Caco-2 (cell line): Measurements from ENCODE around the gene RPP25L. TPM values are rescaled to one million over a fixed set of nuclear protein-coding genes. Genes with fewer than 3 reads are reported as not detected.
A peak's percentile ranks its signal among the peaks of the same experiment; 100 is the strongest.

Experiments
- BruUV-seq: library from RNA; stranded (reverse); fragments of 400-500 nt; replicated peaks from 2 replicates; lab custom pipeline; 2021; lab: Mats Ljungman, UMichigan
- CTCF ChIA-PET: fragments of 300-600 bp; sonication (Branson Sonifier 250); formaldehyde crosslinking; loops from one replicate; lab custom pipeline; 2022; ENCODE audit warnings: antibody characterized with exemption; lab: Charles Lee
- POLR2A ChIA-PET: fragments of 300-600 bp; sonication (Branson Sonifier 250); formaldehyde crosslinking; loops from one replicate; lab custom pipeline; 2022; ENCODE audit warnings: antibody characterized with exemption; lab: Charles Lee
- DNase-seq, 2 experiments: peaks; one replicate each; pipeline versions ENCODE4 v3.0.0 to v3.0.0-alpha.2; 2020 to 2022
- H3K27me3 ChIP-seq: replicated peaks from 2 replicates; pipeline ENCODE4 v1.6.0; 2011; ENCODE audit warnings: low read length; ENCODE audit not compliant: control insufficient read depth, insufficient read depth
- H3K36me3 ChIP-seq: 2 replicates; pipeline ENCODE4 v1.5.1; 2011; ENCODE audit warnings: low read length; ENCODE audit not compliant: control insufficient read depth, insufficient read depth
- H3K4me1 ChIP-seq: fragments of 250-450 bp; sonication (Bioruptor Pico); 2 replicates; pipeline ENCODE4 v1.5.1; 2020; ENCODE audit warnings: mild to moderate bottlenecking
- H3K4me3 ChIP-seq: 2 replicates; pipeline ENCODE4 v1.5.1; 2011; ENCODE audit warnings: low read depth, mild to moderate bottlenecking, control low read depth, low read length
- H3K9me3 ChIP-seq: fragments of 250-450 bp; sonication (Bioruptor Pico); 2 replicates; pipeline ENCODE4 v1.5.1; 2020; ENCODE audit warnings: mild to moderate bottlenecking, moderate library complexity
- H3K27ac Mint-ChIP-seq: one replicate; pipeline ENCODE4 v1.8.0; 2022; ENCODE audit warnings: mixed read lengths; ENCODE audit not compliant: unreplicated experiment
- H3K27me3 Mint-ChIP-seq: one replicate; pipeline ENCODE4 v1.8.0; 2022; ENCODE audit warnings: mixed read lengths; ENCODE audit not compliant: insufficient read depth, unreplicated experiment
- H3K36me3 Mint-ChIP-seq: one replicate; pipeline ENCODE4 v1.8.0; 2022; ENCODE audit warnings: mild to moderate bottlenecking, mixed read lengths; ENCODE audit not compliant: insufficient read depth, unreplicated experiment
- H3K4me1 Mint-ChIP-seq: one replicate; pipeline ENCODE4 v1.8.0; 2022; ENCODE audit warnings: low read depth, mixed read lengths; ENCODE audit not compliant: unreplicated experiment
- H3K4me3 Mint-ChIP-seq: one replicate; pipeline ENCODE4 v1.8.0; 2022; ENCODE audit warnings: mild to moderate bottlenecking, moderate library complexity, mixed read lengths; ENCODE audit not compliant: unreplicated experiment
- H3K9me3 Mint-ChIP-seq: one replicate; pipeline ENCODE4 v1.8.0; 2022; ENCODE audit warnings: mixed read lengths; ENCODE audit not compliant: unreplicated experiment
- CTCF ChIP-seq, 2 experiments: fragments of 200-600 bp in 1 of 2; IDR thresholded peaks; 1 replicate in 1 of 2; 2 replicates in 1 of 2; pipeline versions ENCODE4 v1.5.1 to v1.8.0; 2011 to 2022; ENCODE audit warnings: antibody characterized with exemption in 1 of 2, control low read depth in 1 of 2, inconsistent platforms in 1 of 2, low read depth in 1 of 2, low read length in 1 of 2, mild to moderate bottlenecking in 1 of 2, moderate library complexity in 1 of 2; ENCODE audit not compliant: insufficient read depth in 1 of 2, severe bottlenecking in 1 of 2, unreplicated experiment in 1 of 2
- intact Hi-C: fragments of 100-400 bp; cut with micrococcal nuclease; formaldehyde crosslinking; loops from one replicate; pipeline ENCODE4 v1.10.0; 2022; ENCODE audit not compliant: unreplicated experiment
- total RNA-seq: library from RNA; stranded (reverse); gene quantifications from 2 replicates; pipeline ENCODE4 v1.2.3, GENCODE V29; 2022

The RPP25L gene
- total RNA-seq, 1 experiment from 2014 or later, result 27.4 TPM

GRCh38 chr9:34648673-34649072, 36.8 kb upstream of the RPP25L start:
- Mint-ChIP-seq H3K4me3 (no peak overlapping the region), H3K27me3 (no peaks in the 10 kb centered on the region), H3K27ac (no peak overlapping the region), H3K36me3 (peaks cover 28% of the 10 kb centered on the region), H3K4me1 (peaks cover 42% of the 10 kb centered on the region), H3K9me3 (no peaks in the 10 kb centered on the region)
- BruUV-seq, result no TSS peak
- intact Hi-C loops, result no loop called here
- Histone ChIP-seq H3K36me3 (no peaks in the 10 kb centered on the region), H3K4me1 (peaks cover 48% of the 10 kb centered on the region), H3K4me3 (no peak overlapping the region), H3K27me3 (no peaks in the 10 kb centered on the region), H3K9me3 (no peaks in the 10 kb centered on the region)
- TF ChIP-seq CTCF (IDR thresholded peaks at IDR 0.05; ENCODE audit: insufficient read depth in 1 of 2, low read depth in 1 of 2, low read length in 1 of 2, severe bottlenecking in 1 of 2, unreplicated experiment in 1 of 2), result no peak
- POLR2A ChIA-PET, result interaction anchor here (0.6 kb wide), 1 partner anchor 15 kb away, joined by 6 read pairs; no protein-coding TSS in a partner anchor
- CTCF ChIA-PET, result no interaction called here
- DNase-seq, result no peak

- no peak for TF ChIP-seq CTCF (IDR thresholded peaks at IDR 0.05; ENCODE audit: insufficient read depth in 1 of 2, low read depth in 1 of 2, low read length in 1 of 2, severe bottlenecking in 1 of 2, unreplicated experiment in 1 of 2)
- H3K4me1 ChIP-seq, result peaks cover 43% of the 10 kb centered on the region
- Mint-ChIP-seq H3K27me3 (no peaks in the 10 kb centered on the region), H3K9me3 (no peaks in the 10 kb centered on the region), H3K4me1 (peaks cover 34% of the 10 kb centered on the region), H3K4me3 (peak overlapping the region; percentile 81), H3K27ac (peak overlapping the region; percentile 77), H3K36me3 (peaks cover 23% of the 10 kb centered on the region)
- H3K36me3 ChIP-seq, result no peaks in the 10 kb centered on the region
- H3K9me3 ChIP-seq, result no peaks in the 10 kb centered on the region
- peak overlapping the region; percentile 77 for H3K4me3 ChIP-seq
- ChIA-PET CTCF (interaction anchor here (0.6 to 2.6 kb wide), 3 partner anchors 14 to 404 kb away, joined by 3 to 21 read pairs (median 13); no protein-coding TSS in a partner anchor), POLR2A (interaction anchor here (2.0 kb wide), 1 partner anchor 10 kb away, joined by 7 read pairs; the partner anchor contains the start of gene SIGMAR1)
- H3K27me3 ChIP-seq, result no peaks in the 10 kb centered on the region
- intact Hi-C loops, result loop anchor here (2.0 kb wide), 1 partner anchor 17 kb away; no protein-coding TSS in a partner anchor
- no peak for DNase-seq
- BruUV-seq, result no TSS peak
Measured at GRCh38 chr9:34647651-34648050, 35.8 kb upstream of the RPP25L start.

DNA sequence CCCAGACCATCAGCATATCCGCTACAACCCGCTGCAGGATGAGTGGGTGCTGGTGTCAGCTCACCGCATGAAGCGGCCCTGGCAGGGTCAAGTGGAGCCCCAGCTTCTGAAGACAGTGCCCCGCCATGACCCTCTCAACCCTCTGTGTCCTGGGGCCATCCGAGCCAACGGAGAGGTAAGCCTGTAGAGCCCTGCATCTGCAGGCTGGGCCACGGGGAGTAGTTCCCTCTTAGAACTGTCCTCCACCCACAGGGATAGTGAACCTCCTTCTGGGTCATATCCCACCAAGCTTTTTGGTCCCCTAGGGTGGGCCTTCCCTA, 35.1 kb upstream of the RPP25L start:
- DNase-seq, result no peak
- Mint-ChIP-seq H3K36me3 (peaks cover 22% of the 10 kb centered on the region), H3K9me3 (no peaks in the 10 kb centered on the region), H3K27me3 (no peaks in the 10 kb centered on the region), H3K27ac (peak overlapping the region; percentile 77), H3K4me3 (peak overlapping the region; percentile 81), H3K4me1 (peaks cover 28% of the 10 kb centered on the region)
- CTCF ChIA-PET, result interaction anchor here (0.6 to 2.6 kb wide), 10 partner anchors 9 to 503 kb away, joined by 3 to 25 read pairs (median 5); partner anchors contain the start of genes DCTN3 and SIGMAR1
- BruUV-seq, result no TSS peak
- peak overlapping the region; percentile 77 for H3K4me3 ChIP-seq
- intact Hi-C loops, result loop anchor here (2.0 kb wide), 1 partner anchor 18 kb away; no protein-coding TSS in a partner anchor
- no peaks in the 10 kb centered on the region for H3K27me3 ChIP-seq
- no peak for TF ChIP-seq CTCF (IDR thresholded peaks at IDR 0.05; ENCODE audit: insufficient read depth in 1 of 2, low read depth in 1 of 2, low read length in 1 of 2, severe bottlenecking in 1 of 2, unreplicated experiment in 1 of 2)
- POLR2A ChIA-PET, result interaction anchor here (1.1 to 2.0 kb wide), 2 partner anchors 10 to 21 kb away, joined by 3 to 7 read pairs; partner anchors contain the start of gene SIGMAR1
- peaks cover 37% of the 10 kb centered on the region for H3K4me1 ChIP-seq
- no peaks in the 10 kb centered on the region for H3K9me3 ChIP-seq
- H3K36me3 ChIP-seq, result no peaks in the 10 kb centered on the region
